Testis (tissue), 3 donors: ENCODE measurements around the gene ABTB2. TPM values are rescaled to one million over a fixed set of nuclear protein-coding genes. Genes with fewer than 3 reads are reported as not detected.
"Not testable (repeated sequence)": the region's sequence is repeated elsewhere in the genome, so short reads cannot be mapped to it uniquely, and the experiment has no call there.

ENCODE experiments used
- DNase-seq: peaks from one replicate; pipeline ENCODE4 v3.0.0-alpha.2; 2019
- H3K27ac ChIP-seq, 2 donors: fragments of 200-600 bp; sonication (generic); one replicate each; pipeline ENCODE4 v1.5.1; 2019
- H3K27me3 ChIP-seq: fragments of 200-600 bp; sonication (generic); one replicate; pipeline ENCODE4 v1.5.1; 2019
- H3K36me3 ChIP-seq: fragments of 200-600 bp; sonication (generic); one replicate; pipeline ENCODE4 v1.5.1; 2017; ENCODE audit warnings: low read depth; ENCODE audit errors: missing control alignments
- H3K4me1 ChIP-seq: fragments of 200-600 bp; sonication (generic); one replicate; pipeline ENCODE4 v1.5.1; 2019
- H3K4me3 ChIP-seq, 2 donors: fragments of 200-600 bp; sonication (generic); one replicate each; pipeline ENCODE4 v1.5.1; 2017 to 2019
- H3K9me3 ChIP-seq: fragments of 200-600 bp; sonication (generic); one replicate; pipeline ENCODE4 v1.5.1; 2017
- POLR2A ChIP-seq: fragments of 450-650 bp; IDR thresholded peaks from one replicate; pipeline ENCODE4 v1.6.1; 2017; ENCODE audit warnings: antibody characterized with exemption, mild to moderate bottlenecking, moderate library complexity
- WGBS, 2 donors: methylation state at CpG; one replicate each; pipeline ENCODE4 v1.1.5; 2018; 5-methylcytosine and 5-hydroxymethylcytosine counted together
- intact Hi-C: fragments of 100-400 bp; cut with DNase I; formaldehyde crosslinking; loops from one replicate; pipeline ENCODE4 v1.15.1; 2023; ENCODE audit warnings: low total_unique reads
- polyA plus RNA-seq: library from polyadenylated mRNA; stranded (reverse); fragments of 350-450 nt; fragmentation: Illumina TruSeq; extraction: RNeasy Lipid Tissue Mini Kit (QIAGEN cat#74804); gene quantifications from one replicate; pipeline ENCODE4 v1.2.3, GENCODE V29; 2014; ENCODE audit warnings: low read depth, low replicate concordance; ENCODE audit not compliant: insufficient read depth
- total RNA-seq, 2 donors: library from RNA; depleted of rRNA; stranded (reverse); fragments of >200 nt; gene quantifications; one replicate each; pipeline ENCODE4 v1.2.3, GENCODE V29; 2016
- TF ChIP-seq, protein P1 (sequence below), 3 experiments: fragments of 450-650 bp in 2 of 3; fragments of 200-600 bp in 1 of 3; sonication (generic) in 1 of 3; IDR thresholded peaks; one replicate each; pipeline ENCODE4 v1.5.1; 2016 to 2019; ENCODE audit warnings: antibody characterized with exemption in 3 of 3, mild to moderate bottlenecking in 2 of 3, moderate library complexity in 1 of 3

ABTB2 gene
- total and polyA plus RNA-seq, 3 donors from 2014 or later, result 5.8 to 12.1 (median 8.9) TPM

DNA sequence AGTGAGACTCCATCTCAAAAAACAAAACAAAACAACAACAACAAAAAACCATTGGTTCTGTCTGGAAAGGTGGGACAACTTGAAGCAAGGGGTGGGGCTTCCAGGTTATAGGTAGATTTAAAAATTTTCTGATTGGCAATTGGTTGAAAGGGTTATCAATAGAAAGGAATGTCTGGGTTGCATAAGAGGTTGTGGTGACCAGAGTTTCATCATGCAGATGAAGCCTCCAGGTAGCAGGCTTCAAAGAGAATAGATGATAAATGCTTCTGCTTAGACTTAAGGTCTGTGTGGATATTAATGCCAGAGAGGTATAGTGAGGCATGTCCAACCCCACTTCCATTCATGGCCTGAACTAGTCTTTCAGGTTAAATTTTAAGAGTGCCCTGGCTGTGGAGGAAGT lies 135.8 kb downstream of the ABTB2 start:
- no peaks in the 10 kb centered on the region for H3K27me3 ChIP-seq
- TF ChIP-seq, protein P1, sequence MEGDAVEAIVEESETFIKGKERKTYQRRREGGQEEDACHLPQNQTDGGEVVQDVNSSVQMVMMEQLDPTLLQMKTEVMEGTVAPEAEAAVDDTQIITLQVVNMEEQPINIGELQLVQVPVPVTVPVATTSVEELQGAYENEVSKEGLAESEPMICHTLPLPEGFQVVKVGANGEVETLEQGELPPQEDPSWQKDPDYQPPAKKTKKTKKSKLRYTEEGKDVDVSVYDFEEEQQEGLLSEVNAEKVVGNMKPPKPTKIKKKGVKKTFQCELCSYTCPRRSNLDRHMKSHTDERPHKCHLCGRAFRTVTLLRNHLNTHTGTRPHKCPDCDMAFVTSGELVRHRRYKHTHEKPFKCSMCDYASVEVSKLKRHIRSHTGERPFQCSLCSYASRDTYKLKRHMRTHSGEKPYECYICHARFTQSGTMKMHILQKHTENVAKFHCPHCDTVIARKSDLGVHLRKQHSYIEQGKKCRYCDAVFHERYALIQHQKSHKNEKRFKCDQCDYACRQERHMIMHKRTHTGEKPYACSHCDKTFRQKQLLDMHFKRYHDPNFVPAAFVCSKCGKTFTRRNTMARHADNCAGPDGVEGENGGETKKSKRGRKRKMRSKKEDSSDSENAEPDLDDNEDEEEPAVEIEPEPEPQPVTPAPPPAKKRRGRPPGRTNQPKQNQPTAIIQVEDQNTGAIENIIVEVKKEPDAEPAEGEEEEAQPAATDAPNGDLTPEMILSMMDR (IDR thresholded peaks at IDR 0.05), result no peak
- TF ChIP-seq POLR2A, result no peak
- no peak for DNase-seq
- no peak overlapping the region for H3K27ac ChIP-seq
- peaks cover 14% of the 10 kb centered on the region for H3K4me1 ChIP-seq
- H3K4me3 ChIP-seq, result no peak overlapping the region
- intact Hi-C loops, result no loop called here
- H3K36me3 ChIP-seq, result no peaks in the 10 kb centered on the region
- H3K9me3 ChIP-seq, result no peaks in the 10 kb centered on the region

DNA sequence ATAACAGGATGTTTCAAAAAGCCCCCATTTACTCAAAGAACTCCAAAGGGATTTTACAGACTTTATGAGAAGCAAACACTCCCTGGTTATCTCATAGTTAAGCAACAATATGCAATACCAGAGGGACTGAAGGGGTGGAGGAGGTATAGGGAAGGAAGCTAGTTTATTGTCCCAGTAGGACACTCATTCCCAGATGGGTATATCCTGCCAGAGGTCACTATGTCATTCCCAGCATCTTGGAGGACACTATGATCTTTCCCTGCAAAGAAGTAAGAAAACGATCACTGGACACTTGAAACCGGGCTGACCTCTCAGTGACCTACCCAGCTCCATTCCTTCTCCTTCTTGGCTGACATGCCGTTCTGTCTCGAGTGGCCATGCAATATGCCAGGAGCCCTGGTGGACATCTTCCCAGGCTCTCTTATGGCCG lies 137.9 kb downstream of the ABTB2 start:
- Histone ChIP-seq H3K4me3 (no peak overlapping the region), H3K27ac (no peak overlapping the region), H3K27me3 (no peaks in the 10 kb centered on the region), H3K36me3 (no peaks in the 10 kb centered on the region), H3K9me3 (no peaks in the 10 kb centered on the region), H3K4me1 (peaks cover 14% of the 10 kb centered on the region)
- no peak for DNase-seq
- intact Hi-C loops, result no loop called here
- TF ChIP-seq, protein P1 (IDR thresholded peaks at IDR 0.05), result no peak
- no peak for TF ChIP-seq POLR2A
- 30 to 50% methylated on average over 5 of the region's 5 CpGs for WGBS, 2 donors

DNA sequence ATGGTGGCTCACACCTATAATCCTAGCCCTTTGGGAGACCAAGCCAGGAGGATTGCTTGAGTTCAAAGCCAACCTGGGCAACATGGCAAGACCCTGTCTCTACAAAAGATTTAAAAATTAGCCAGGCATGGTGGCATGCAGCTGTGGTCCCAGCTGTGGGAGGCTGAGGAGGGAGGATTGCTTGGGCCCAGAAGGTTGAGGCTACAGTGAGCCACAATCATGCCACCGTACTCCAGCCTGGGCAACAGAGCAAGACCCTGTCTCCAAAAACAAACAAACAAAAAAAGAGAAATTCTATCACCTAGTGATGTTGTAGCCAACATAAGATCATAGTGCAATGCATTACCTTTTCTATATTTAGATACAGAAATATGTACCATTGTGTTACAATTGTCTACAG lies 138.5 kb downstream of the ABTB2 start:
- intact Hi-C loops, result no loop called here
- no peaks in the 10 kb centered on the region for H3K9me3 ChIP-seq
- 89 to 100% methylated on average over 1 of the region's 1 CpG for WGBS, 2 donors
- H3K36me3 ChIP-seq, result no peaks in the 10 kb centered on the region
- H3K4me1 ChIP-seq, result peaks cover 14% of the 10 kb centered on the region
- no peak for DNase-seq
- H3K27me3 ChIP-seq, result no peaks in the 10 kb centered on the region
- no peak overlapping the region for H3K4me3 ChIP-seq
- no peak for TF ChIP-seq POLR2A
- TF ChIP-seq, protein P1 (IDR thresholded peaks at IDR 0.05), result no peak
- no peak overlapping the region for H3K27ac ChIP-seq

DNA sequence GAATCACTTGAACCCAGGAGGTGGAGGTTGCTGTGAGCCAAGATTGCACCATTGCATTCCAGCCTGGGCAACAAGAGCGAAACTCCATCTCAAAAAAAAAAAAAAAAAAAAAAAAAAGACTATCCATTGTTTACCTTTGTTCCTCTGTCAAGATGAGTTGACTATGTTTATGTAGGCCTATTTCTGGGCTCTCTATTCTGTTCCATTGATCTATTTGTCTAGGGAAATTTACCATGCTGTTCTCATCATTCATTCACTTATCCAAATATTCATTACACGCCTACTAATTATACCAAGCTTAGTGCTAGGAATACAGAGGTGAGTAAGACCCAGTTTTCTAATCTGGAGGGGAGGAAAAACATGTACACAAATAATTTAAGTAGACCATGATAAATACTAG lies 139.1 kb downstream of the ABTB2 start:
- H3K36me3 ChIP-seq, H3K9me3 ChIP-seq, H3K27ac ChIP-seq, DNase-seq, H3K27me3 ChIP-seq, intact Hi-C loops, H3K4me3 ChIP-seq: not testable (repeated sequence)
- H3K4me1 ChIP-seq, result peaks cover 14% of the 10 kb centered on the region
- WGBS, 2 donors, result 97 to 99% methylated on average over 2 of the region's 2 CpGs

DNA sequence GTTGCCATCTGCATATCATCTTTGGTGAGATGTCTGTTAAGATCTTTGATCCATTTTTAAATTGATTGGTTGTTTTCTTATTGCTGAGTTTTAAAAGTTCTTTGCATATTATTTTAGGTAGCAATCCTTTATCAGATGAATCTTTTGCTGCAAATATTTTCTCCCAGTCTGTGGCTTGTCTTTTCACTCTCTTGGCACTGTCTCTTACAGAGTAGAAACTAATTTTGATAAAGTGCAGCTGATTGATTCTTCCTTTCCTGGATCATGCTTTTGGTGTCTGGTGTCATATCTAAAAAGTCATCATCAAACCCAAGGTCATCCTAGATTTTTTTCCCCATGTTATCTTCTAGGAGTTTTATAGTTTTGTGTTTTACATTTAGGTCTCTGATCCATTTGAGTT lies 139.7 kb downstream of the ABTB2 start:
- Histone ChIP-seq H3K4me1 (peaks cover 14% of the 10 kb centered on the region), H3K9me3 (no peaks in the 10 kb centered on the region), H3K4me3 (no peak overlapping the region), H3K27me3 (no peaks in the 10 kb centered on the region), H3K27ac (no peak overlapping the region), H3K36me3 (no peaks in the 10 kb centered on the region)
- intact Hi-C loops, result no loop called here
- TF ChIP-seq, protein P1 (IDR thresholded peaks at IDR 0.05), result no peak
- TF ChIP-seq POLR2A, result no peak
- no peak for DNase-seq
